ENCODE results near the gene NIM1K.
"Not testable (repeated sequence)": the region's sequence is repeated elsewhere in the genome, so short reads cannot be mapped to it uniquely, and the experiment has no call there.

The NIM1K gene

DNA sequence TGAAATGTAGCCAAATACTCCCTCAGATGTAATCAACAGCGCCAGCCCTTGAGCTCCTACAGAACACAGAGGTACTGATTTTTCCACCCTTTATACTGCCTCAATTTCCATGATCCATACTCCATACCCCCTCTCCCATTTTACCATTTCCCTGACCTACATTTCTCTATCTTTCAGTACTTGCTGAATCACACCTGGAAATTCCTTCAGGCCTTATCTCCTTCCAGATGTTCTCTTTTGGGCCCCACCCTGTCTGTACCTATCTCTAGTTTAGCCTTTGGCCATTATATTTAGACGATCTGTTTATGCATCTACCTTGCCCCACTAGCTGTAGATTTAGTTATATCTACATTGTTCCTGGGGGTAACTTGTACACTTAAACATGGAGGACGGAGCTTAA lies 5.5 kb downstream of the NIM1K start:
- DNase-seq (ENCODE audit: low read depth) = no peak
- TF ChIP-seq, protein P1, sequence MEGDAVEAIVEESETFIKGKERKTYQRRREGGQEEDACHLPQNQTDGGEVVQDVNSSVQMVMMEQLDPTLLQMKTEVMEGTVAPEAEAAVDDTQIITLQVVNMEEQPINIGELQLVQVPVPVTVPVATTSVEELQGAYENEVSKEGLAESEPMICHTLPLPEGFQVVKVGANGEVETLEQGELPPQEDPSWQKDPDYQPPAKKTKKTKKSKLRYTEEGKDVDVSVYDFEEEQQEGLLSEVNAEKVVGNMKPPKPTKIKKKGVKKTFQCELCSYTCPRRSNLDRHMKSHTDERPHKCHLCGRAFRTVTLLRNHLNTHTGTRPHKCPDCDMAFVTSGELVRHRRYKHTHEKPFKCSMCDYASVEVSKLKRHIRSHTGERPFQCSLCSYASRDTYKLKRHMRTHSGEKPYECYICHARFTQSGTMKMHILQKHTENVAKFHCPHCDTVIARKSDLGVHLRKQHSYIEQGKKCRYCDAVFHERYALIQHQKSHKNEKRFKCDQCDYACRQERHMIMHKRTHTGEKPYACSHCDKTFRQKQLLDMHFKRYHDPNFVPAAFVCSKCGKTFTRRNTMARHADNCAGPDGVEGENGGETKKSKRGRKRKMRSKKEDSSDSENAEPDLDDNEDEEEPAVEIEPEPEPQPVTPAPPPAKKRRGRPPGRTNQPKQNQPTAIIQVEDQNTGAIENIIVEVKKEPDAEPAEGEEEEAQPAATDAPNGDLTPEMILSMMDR (IDR thresholded peaks at IDR 0.05; ENCODE audit: insufficient read depth, low read depth, low read length, missing control alignments) = no peak
- H3K4me3 ChIP-seq (ENCODE audit: low read depth, low read length) = no peak overlapping the region

- peak; percentile 63 for DNase-seq (ENCODE audit: low read depth)
- H3K4me3 ChIP-seq (ENCODE audit: low read depth, low read length) = not testable (repeated sequence)
Measured at GRCh38 chr5:43201442-43201841, 9.4 kb downstream of the NIM1K start.

GRCh38 chr5:43202380-43202779 lies 10.4 kb downstream of the NIM1K start:
- no peak overlapping the region for H3K4me3 ChIP-seq (ENCODE audit: low read depth, low read length)
- TF ChIP-seq, protein P1 (IDR thresholded peaks at IDR 0.05; ENCODE audit: insufficient read depth, low read depth, low read length, missing control alignments) = no peak
- no peak for DNase-seq (ENCODE audit: low read depth)

DNA sequence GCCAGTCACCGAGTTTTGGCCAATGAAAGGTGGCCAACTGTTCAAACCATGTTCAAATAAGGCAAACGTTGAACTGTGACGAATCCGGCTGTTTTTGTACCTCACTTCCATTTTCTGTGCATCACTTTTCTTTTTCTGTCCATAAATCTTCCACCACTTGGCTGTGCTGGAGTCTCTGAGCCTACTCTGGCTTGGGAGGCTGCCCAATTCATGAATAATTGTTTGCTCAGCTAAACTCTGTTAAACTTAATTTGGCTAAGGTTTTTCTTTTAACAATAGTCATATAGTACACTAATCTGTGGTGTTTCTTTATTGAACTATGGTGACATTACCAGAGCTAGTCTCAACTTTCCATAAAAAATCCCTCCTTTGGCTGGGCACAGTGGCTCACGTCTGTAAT lies 11.3 kb downstream of the NIM1K start:
- TF ChIP-seq, protein P1 (IDR thresholded peaks at IDR 0.05; ENCODE audit: insufficient read depth, low read depth, low read length, missing control alignments) = no peak
- DNase-seq (ENCODE audit: low read depth) = no peak
- H3K4me3 ChIP-seq (ENCODE audit: low read depth, low read length) = no peak overlapping the region

DNA sequence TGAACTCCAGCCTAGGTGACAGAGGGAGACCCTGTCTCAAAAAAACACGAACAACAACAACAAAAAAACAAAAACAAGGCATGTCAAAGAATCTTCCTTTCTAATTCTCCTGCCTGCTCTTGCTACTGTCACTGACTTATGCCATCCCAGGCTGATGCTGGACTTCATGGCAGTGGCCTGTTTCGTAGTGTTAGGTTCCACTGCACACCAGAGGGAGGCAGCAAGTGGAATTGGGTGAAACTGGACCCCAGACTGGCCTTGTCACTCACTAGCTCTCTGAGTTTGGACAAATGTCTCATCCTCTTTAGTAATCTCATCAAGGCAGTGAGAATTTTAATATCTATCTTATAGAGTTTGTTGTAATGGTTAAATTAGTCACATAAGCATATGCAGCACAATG lies 12.9 kb downstream of the NIM1K start:
- no peak for DNase-seq (ENCODE audit: low read depth)
- TF ChIP-seq, protein P1 (IDR thresholded peaks at IDR 0.05; ENCODE audit: insufficient read depth, low read depth, low read length, missing control alignments) = no peak
- H3K4me3 ChIP-seq (ENCODE audit: low read depth, low read length) = no peak overlapping the region

DNA sequence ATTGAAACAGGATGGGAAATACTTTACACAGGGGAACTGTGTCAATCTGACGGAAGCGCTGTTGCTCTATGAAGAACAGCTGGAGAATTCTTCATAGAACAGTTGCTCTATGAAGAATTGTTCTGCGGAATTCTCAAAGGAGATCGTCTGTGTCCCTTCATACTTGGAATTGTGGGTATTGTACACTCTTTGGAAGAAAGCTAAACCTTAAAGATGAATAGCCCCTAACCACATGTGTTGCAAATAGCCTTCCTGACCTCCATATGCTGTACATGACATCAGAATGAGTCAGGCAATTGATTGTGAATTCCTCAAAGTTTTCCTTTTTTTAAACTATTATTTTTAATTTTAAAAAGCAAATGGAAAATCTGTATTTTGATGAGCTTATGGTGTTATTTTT lies 15.6 kb downstream of the NIM1K start:
- H3K4me3 ChIP-seq (ENCODE audit: low read depth, low read length) = no peak overlapping the region
- no peak for DNase-seq (ENCODE audit: low read depth)
- TF ChIP-seq, protein P1 (IDR thresholded peaks at IDR 0.05; ENCODE audit: insufficient read depth, low read depth, low read length, missing control alignments) = no peak

DNA sequence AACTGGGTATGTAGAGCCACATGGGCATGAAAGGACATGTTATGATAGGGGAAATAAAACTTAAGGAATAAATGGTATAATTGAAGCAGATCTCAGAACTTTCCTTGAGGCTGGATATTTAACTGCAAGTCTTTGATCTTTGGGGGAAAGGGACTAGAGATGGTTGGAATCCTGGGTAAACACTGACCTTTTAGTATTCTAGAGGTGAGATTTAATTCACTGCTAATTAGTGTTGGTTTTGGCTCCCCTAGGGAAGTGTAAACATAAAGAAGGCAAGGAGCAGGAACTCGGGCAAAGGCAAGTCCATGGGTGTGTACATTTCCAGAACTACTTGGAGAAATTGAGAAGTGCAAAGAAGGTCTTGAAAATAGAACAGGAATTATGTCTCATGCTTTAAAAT lies 16.6 kb downstream of the NIM1K start:
- TF ChIP-seq, protein P1 (IDR thresholded peaks at IDR 0.05; ENCODE audit: insufficient read depth, low read depth, low read length, missing control alignments) = no peak
- no peak for DNase-seq (ENCODE audit: low read depth)
- no peak overlapping the region for H3K4me3 ChIP-seq (ENCODE audit: low read depth, low read length)

All from GM12865 (cell line).